Inferior parietal cortex (tissue), 1 donor: ENCODE results near the gene SLC9A9.

Experiments
- DNase-seq: peaks from one replicate; pipeline ENCODE4 v3.0.0-alpha.2; 2016; ENCODE audit errors: extremely low spot score

Gene SLC9A9

GRCh38 chr3:143416229-143416628 is 432.0 kb downstream of the SLC9A9 start:
- no peak for DNase-seq

- DNase-seq: no peak
Measured at GRCh38 chr3:143414571-143415253, 433.6 kb downstream of the SLC9A9 start.

GRCh38 chr3:143413372-143413771 is 434.9 kb downstream of the SLC9A9 start:
- DNase-seq: no peak

- no peak for DNase-seq
Measured at GRCh38 chr3:143412084-143412483, 436.2 kb downstream of the SLC9A9 start.

- DNase-seq: no peak
Measured at GRCh38 chr3:143410259-143410658, 438.0 kb downstream of the SLC9A9 start.

- no peak for DNase-seq
Measured at GRCh38 chr3:143408771-143409170, 439.5 kb downstream of the SLC9A9 start.

GRCh38 chr3:143402602-143403001 is 445.7 kb downstream of the SLC9A9 start:
- no peak for DNase-seq

GRCh38 chr3:143396790-143397189 is 451.5 kb downstream of the SLC9A9 start:
- no peak for DNase-seq

- DNase-seq: no peak
Measured at GRCh38 chr3:143389388-143389787, 458.9 kb downstream of the SLC9A9 start.

- DNase-seq: no peak
Measured at GRCh38 chr3:143387425-143387824, 460.8 kb downstream of the SLC9A9 start.

GRCh38 chr3:143384076-143384475 is 464.2 kb downstream of the SLC9A9 start:
- no peak for DNase-seq

- DNase-seq: no peak
Measured at GRCh38 chr3:143383421-143383820, 464.8 kb downstream of the SLC9A9 start.

GRCh38 chr3:143382816-143383215 is 465.5 kb downstream of the SLC9A9 start:
- DNase-seq: no peak

- no peak for DNase-seq
Measured at GRCh38 chr3:143380449-143380848, 467.8 kb downstream of the SLC9A9 start.

- no peak for DNase-seq
Measured at GRCh38 chr3:143375698-143376097, 472.6 kb downstream of the SLC9A9 start.

GRCh38 chr3:143367171-143367570 is 481.1 kb downstream of the SLC9A9 start:
- no peak for DNase-seq

- DNase-seq: no peak
Measured at GRCh38 chr3:143366672-143367071, 481.6 kb downstream of the SLC9A9 start.

- no peak for DNase-seq
Measured at GRCh38 chr3:143363949-143364348, 484.3 kb downstream of the SLC9A9 start.

- no peak for DNase-seq
Measured at GRCh38 chr3:143363276-143363675, 485.0 kb downstream of the SLC9A9 start.

GRCh38 chr3:143362115-143362991 is 485.9 kb downstream of the SLC9A9 start:
- no peak for DNase-seq

GRCh38 chr3:143361589-143361988 is 486.7 kb downstream of the SLC9A9 start:
- DNase-seq: no peak

- no peak for DNase-seq
Measured at GRCh38 chr3:143360244-143360643, 488.0 kb downstream of the SLC9A9 start.
